Pancreas (tissue), 10 donors: ENCODE measurements around the gene CYP1A2. TPM values are rescaled to one million over a fixed set of nuclear protein-coding genes. Genes with fewer than 3 reads are reported as not detected.

Source experiments
- ATAC-seq, 4 donors: fragments of 200-7000 bp; cut with Tn5 transposase; one replicate each; pipeline versions ENCODE4 v1.8.0 to v1.9.1; 2020; ENCODE audit warnings: mild to moderate bottlenecking in 4 of 4, moderate library complexity in 4 of 4
- DNase-seq, 6 donors: peaks; one replicate each; pipeline ENCODE4 v3.0.0-alpha.2; 2020
- FAIRE-seq: peaks from 2 replicates; lab custom pipeline; 2012; peaks lifted over from hg19 to GRCh38; lab: Jason Lieb, UNC
- H3K27ac ChIP-seq, 4 donors: fragments of 200-600 bp; sonication (generic); 1 replicate in 3 of 4; 2 replicates in 1 of 4; pipeline versions ENCODE4 v1.5.0 to v1.8.0; 2020
- H3K27me3 ChIP-seq, 4 donors: fragments of 200-600 bp; one replicate each; pipeline ENCODE4 v1.8.0; 2021
- H3K36me3 ChIP-seq, 3 donors: fragments of 200-600 bp; sonication (generic) in 1 of 3; one replicate each; pipeline versions ENCODE4 v1.5.0 to v1.8.0; 2020 to 2021
- H3K4me1 ChIP-seq, 3 donors: fragments of 200-600 bp; one replicate each; pipeline ENCODE4 v1.8.0; 2021
- H3K4me3 ChIP-seq, 4 donors: fragments of 200-600 bp; sonication (generic) in 2 of 4; one replicate each; pipeline versions ENCODE4 v1.5.0 to v1.8.0; 2020 to 2021
- H3K9me3 ChIP-seq, 4 donors: fragments of 200-600 bp; one replicate each; pipeline ENCODE4 v1.8.0; 2021
- CTCF ChIP-seq, 4 donors: fragments of 200-600 bp; sonication (generic) in 3 of 4; IDR thresholded peaks; one replicate each; pipeline versions ENCODE4 v1.5.0 to v1.8.0; 2021; ENCODE audit warnings: antibody characterized with exemption in 4 of 4
- WGBS, 2 donors: extraction: QIAGEN DNeasy Blood & Tissue Kit; methylation state at CpG; one replicate each; pipeline ENCODE4 v1.1.7; 2013; 5-methylcytosine and 5-hydroxymethylcytosine counted together
- intact Hi-C, 3 donors: fragments of 100-400 bp; cut with DNase I; formaldehyde crosslinking; loops; one replicate each; pipeline versions ENCODE4 v1.11.1 to v1.14.2; 2022
- polyA plus RNA-seq, 2 donors: library from polyadenylated mRNA; stranded (reverse); fragments of 200-250 nt; gene quantifications; one replicate each; pipeline ENCODE4 v1.2.3, GENCODE V29; 2013
- total RNA-seq, 6 donors: library from RNA; stranded (reverse); fragmentation: NEBNext Ultra II Directional in 4 of 6; extraction: Animal tissue kit (Norgen Biotek cat#: 25700) in 4 of 6; gene quantifications; one replicate each; pipeline versions ENCODE4 v1.2.1 to v1.2.4, GENCODE V29; 2021 to 2023
- donor health status: healthy with polysubstance abuse.
- donor health status: DM: no; HTN: no; CAD: no; lungs with moderate emphysema.
- donor health status: DM: no; HTN: no; CAD: no.
- donor health status: control.
- donor health status: control.
- donor health status: Bipolar disorder and iron deficiency.
- donor health status: DM: yes; HTN: yes; CAD: no.
- donor health status: DM: no; HTN: no; CAD: no.
- donor health status: DM: no; HTN: no; CAD: no.
- donor health status: DM: yes; HTN: yes; CAD: no.

The CYP1A2 gene
- total RNA-seq (under 1 TPM in 1 of 6 donors, not detected in 5; 0.06 TPM), polyA plus RNA-seq (not detected)

GRCh38 chr15:74748322-74748946 is at the start of gene CYP1A2:
Gene CYP1A2, plus strand, starts transcription at chr15:74748845. Its CDS starts 894 bp downstream, at chr15:74749739.
- Histone ChIP-seq H3K4me1 (no peaks in the 10 kb centered on the region), H3K4me3 (no peak within 1 kb of the TSS), H3K27ac (no peak within 1 kb of the TSS), H3K27me3 (no peaks in the 10 kb centered on the region), H3K9me3 (no peaks in the 10 kb centered on the region), H3K36me3 (no peaks in the 10 kb centered on the region)
- no peak for TF ChIP-seq CTCF (IDR thresholded peaks at IDR 0.05)
- ATAC-seq (no peak), FAIRE-seq (no peak), DNase-seq (no peak)
- WGBS, 2 donors, result 67 to 71% methylated on average over 3 of the region's 3 CpGs
- intact Hi-C loops, result no loop called here

GRCh38 chr15:74709011-74709410 is 39.6 kb upstream of the CYP1A2 start:
- WGBS, 2 donors, result 14 to 19% methylated on average over 1 of the region's 1 CpG
- ATAC-seq (no peak), FAIRE-seq (no peak), DNase-seq (no peak)
- Histone ChIP-seq H3K9me3 (no peaks in the 10 kb centered on the region), H3K4me3 (no peak overlapping the region), H3K27ac (no peak overlapping the region), H3K4me1 (no peaks in the 10 kb centered on the region), H3K36me3 (no peaks in the 10 kb centered on the region), H3K27me3 (no peaks in the 10 kb centered on the region)
- intact Hi-C loops, result no loop called here
- no peak for TF ChIP-seq CTCF (IDR thresholded peaks at IDR 0.05)

GRCh38 chr15:74709892-74710291 is 38.8 kb upstream of the CYP1A2 start:
- WGBS, 2 donors, result 28 to 38% methylated on average over 3 of the region's 3 CpGs
- no peak for TF ChIP-seq CTCF (IDR thresholded peaks at IDR 0.05)
- Histone ChIP-seq H3K27me3 (no peaks in the 10 kb centered on the region), H3K27ac (no peak overlapping the region), H3K4me3 (no peak overlapping the region), H3K36me3 (no peaks in the 10 kb centered on the region), H3K4me1 (no peaks in the 10 kb centered on the region), H3K9me3 (no peaks in the 10 kb centered on the region)
- intact Hi-C loops, result no loop called here
- DNase-seq (no peak), ATAC-seq (no peak), FAIRE-seq (no peak)

- Histone ChIP-seq H3K27ac (no peak overlapping the region), H3K9me3 (no peaks in the 10 kb centered on the region), H3K4me3 (no peak overlapping the region), H3K4me1 (no peaks in the 10 kb centered on the region), H3K36me3 (no peaks in the 10 kb centered on the region), H3K27me3 (no peaks in the 10 kb centered on the region)
- intact Hi-C loops, result no loop called here
- TF ChIP-seq CTCF (IDR thresholded peaks at IDR 0.05), result no peak
- 36 to 45% methylated on average over 3 of the region's 3 CpGs for WGBS, 2 donors
- no peak for DNase-seq
- no peak for FAIRE-seq
- ATAC-seq, result no peak
Observed at GRCh38 chr15:74710319-74711094, 38.1 kb upstream of the CYP1A2 start.

GRCh38 chr15:74712311-74712710 is 36.3 kb upstream of the CYP1A2 start:
- Histone ChIP-seq H3K4me3 (no peak overlapping the region), H3K4me1 (no peaks in the 10 kb centered on the region), H3K27ac (no peak overlapping the region), H3K27me3 (no peaks in the 10 kb centered on the region), H3K9me3 (no peaks in the 10 kb centered on the region), H3K36me3 (no peaks in the 10 kb centered on the region)
- ATAC-seq (no peak), DNase-seq (no peak), FAIRE-seq (no peak)
- 57 to 64% methylated on average over 3 of the region's 3 CpGs for WGBS, 2 donors
- no peak for TF ChIP-seq CTCF (IDR thresholded peaks at IDR 0.05)
- intact Hi-C loops, result no loop called here
